Measurements from ENCODE around the gene ABCB11. TPM values are rescaled to one million over a fixed set of nuclear protein-coding genes. Genes with fewer than 3 reads are reported as not detected.

ABCB11 gene
- total and polyA plus RNA-seq, 2 donors (not counting 1 experiment from before 2014, with no cell fraction given) = not detected

GRCh38 chr2:169035887-169036286 is 4.8 kb upstream of the ABCB11 start:
- Histone ChIP-seq H3K27me3 (replicated peaks in 1 of 4; ENCODE audit: control extremely low read depth in 1 of 4, control insufficient read depth in 3 of 4, insufficient read depth in 4 of 4, low read length in 3 of 4) (no peaks in the 10 kb centered on the region), H3K9me3 (ENCODE audit: control extremely low read depth in 1 of 3, control insufficient read depth in 2 of 3, insufficient read depth in 1 of 3, low read length in 2 of 3) (peaks cover 0 to 7% (median 0%) of the 10 kb centered on the region in 3 donors), H3K4me3 (ENCODE audit: control extremely low read depth in 1 of 5, extremely low read depth in 1 of 5, insufficient read depth in 1 of 5, low read depth in 2 of 5, low read length in 4 of 5) (no peak overlapping the region), H2AFZ (ENCODE audit: insufficient read depth, low read depth, low read length, poor library complexity, severe bottlenecking) (no peak overlapping the region), H3K9ac (ENCODE audit: low read length) (no peak overlapping the region), H3K4me2 (replicated peaks; ENCODE audit: low read depth, low read length, poor library complexity, severe bottlenecking) (no peak overlapping the region), H3K4me1 (ENCODE audit: control insufficient read depth in 2 of 2, insufficient read depth in 2 of 2, low read length in 2 of 2) (peaks cover 3 to 9% of the 10 kb centered on the region in 2 donors), H4K20me1 (ENCODE audit: control insufficient read depth, insufficient read depth, low read length, poor library complexity, severe bottlenecking) (no peaks in the 10 kb centered on the region), H3K79me2 (ENCODE audit: control insufficient read depth, insufficient read depth, low read length) (no peaks in the 10 kb centered on the region), H3K27ac (ENCODE audit: low read length in 2 of 2) (no peak overlapping the region), H3K36me3 (replicated peaks in 1 of 2; ENCODE audit: control extremely low read depth in 1 of 2, control insufficient read depth in 1 of 2, extremely low read depth in 1 of 2, insufficient read depth in 2 of 2, low read length in 1 of 2) (no peaks in the 10 kb centered on the region)
- whole genome bisulfite sequencing (ENCODE audit: insufficient coverage) = no CpG with 5 or more reads among the region's 1 CpG
- Mint-ChIP-seq H3K9me3 (ENCODE audit: insufficient read depth) (peaks cover 3% of the 10 kb centered on the region), H3K27ac (no peak overlapping the region), H3K27me3 (no peaks in the 10 kb centered on the region), H3K4me3 (no peak overlapping the region), H3K4me1 (peaks cover 18% of the 10 kb centered on the region)
- intact Hi-C loops (cut with micrococcal nuclease) = no loop called here
- ChIA-PET POLR2A (no interaction called here), CTCF (no interaction called here)
- DNase-seq (no peak), ATAC-seq (ENCODE audit: low read depth) (no peak)
- TF ChIP-seq EZH2 (IDR thresholded peaks at IDR 0.05; ENCODE audit: borderline replicate concordance, insufficient read depth, low read depth, low read length, poor library complexity, severe bottlenecking) (no peak), CTCF (IDR thresholded peaks at IDR 0.05) (no peak)

GRCh38 chr2:169034984-169035544 is 3.9 kb upstream of the ABCB11 start:
- DNase-seq (no peak), ATAC-seq (ENCODE audit: low read depth) (no peak)
- Mint-ChIP-seq H3K4me1 (peaks cover 17% of the 10 kb centered on the region), H3K27me3 (no peaks in the 10 kb centered on the region), H3K27ac (no peak overlapping the region), H3K9me3 (ENCODE audit: insufficient read depth) (peaks cover 3% of the 10 kb centered on the region), H3K4me3 (no peak overlapping the region)
- Histone ChIP-seq H3K4me3 (ENCODE audit: control extremely low read depth in 1 of 5, extremely low read depth in 1 of 5, insufficient read depth in 1 of 5, low read depth in 2 of 5, low read length in 4 of 5) (no peak overlapping the region), H3K4me2 (replicated peaks; ENCODE audit: low read depth, low read length, poor library complexity, severe bottlenecking) (no peak overlapping the region), H3K9ac (ENCODE audit: low read length) (no peak overlapping the region), H3K79me2 (ENCODE audit: control insufficient read depth, insufficient read depth, low read length) (no peaks in the 10 kb centered on the region), H3K27ac (ENCODE audit: low read length in 2 of 2) (no peak overlapping the region), H3K27me3 (replicated peaks in 1 of 4; ENCODE audit: control extremely low read depth in 1 of 4, control insufficient read depth in 3 of 4, insufficient read depth in 4 of 4, low read length in 3 of 4) (no peaks in the 10 kb centered on the region), H4K20me1 (ENCODE audit: control insufficient read depth, insufficient read depth, low read length, poor library complexity, severe bottlenecking) (no peaks in the 10 kb centered on the region), H3K36me3 (replicated peaks in 1 of 2; ENCODE audit: control extremely low read depth in 1 of 2, control insufficient read depth in 1 of 2, extremely low read depth in 1 of 2, insufficient read depth in 2 of 2, low read length in 1 of 2) (no peaks in the 10 kb centered on the region), H3K4me1 (ENCODE audit: control insufficient read depth in 2 of 2, insufficient read depth in 2 of 2, low read length in 2 of 2) (peaks cover 3 to 9% of the 10 kb centered on the region in 2 donors), H2AFZ (ENCODE audit: insufficient read depth, low read depth, low read length, poor library complexity, severe bottlenecking) (no peak overlapping the region), H3K9me3 (ENCODE audit: control extremely low read depth in 1 of 3, control insufficient read depth in 2 of 3, insufficient read depth in 1 of 3, low read length in 2 of 3) (peaks cover 0 to 7% (median 0%) of the 10 kb centered on the region in 3 donors)
- intact Hi-C loops (cut with micrococcal nuclease) = no loop called here
- POLR2A ChIA-PET = interaction anchor here (0.6 kb wide), 1 partner anchor 147 kb away, joined by 3 read pairs; no protein-coding TSS in a partner anchor
- CTCF ChIA-PET = interaction anchor here (1.7 kb wide), 1 partner anchor 97 kb away, joined by 3 read pairs; no protein-coding TSS in a partner anchor
- no peak for TF ChIP-seq CTCF (IDR thresholded peaks at IDR 0.05)
- TF ChIP-seq EZH2 (IDR thresholded peaks at IDR 0.05; ENCODE audit: borderline replicate concordance, insufficient read depth, low read depth, low read length, poor library complexity, severe bottlenecking) = no peak
